Activated T-cell treated with anti-CD3 and anti-CD28 coated beads, Interleukin-2, amount 50 U/mL, for 24 hours (primary cell): Measurements from ENCODE around the gene GPR17.

Source experiments
- DNase-seq: peaks from one replicate; pipeline ENCODE4 v3.0.0-alpha.2; 2020
- H3K27ac Mint-ChIP-seq: 2 replicates; pipeline ENCODE4 v1.8.0; 2020; ENCODE audit warnings: mild to moderate bottlenecking, mixed read lengths
- H3K27me3 Mint-ChIP-seq: 2 replicates; pipeline ENCODE4 v1.8.0; 2020; ENCODE audit warnings: mixed read lengths
- H3K36me3 Mint-ChIP-seq: 2 replicates; pipeline ENCODE4 v1.8.0; 2020; ENCODE audit warnings: low read depth, mixed read lengths
- H3K4me1 Mint-ChIP-seq: 2 replicates; pipeline ENCODE4 v1.8.0; 2020; ENCODE audit warnings: low read depth, mixed read lengths
- H3K4me3 Mint-ChIP-seq: 2 replicates; pipeline ENCODE4 v1.8.0; 2020; ENCODE audit warnings: mild to moderate bottlenecking, moderate library complexity, mixed read lengths
- H3K9me3 Mint-ChIP-seq: 2 replicates; pipeline ENCODE4 v1.8.0; 2020; ENCODE audit warnings: mixed read lengths

GPR17 gene

GRCh38 chr2:127650041-127650784 is 4.3 kb downstream of the GPR17 start:
- Mint-ChIP-seq H3K36me3 (no peaks in the 10 kb centered on the region), H3K4me3 (no peak overlapping the region), H3K27ac (no peak overlapping the region), H3K4me1 (peaks cover 11% of the 10 kb centered on the region), H3K27me3 (no peaks in the 10 kb centered on the region), H3K9me3 (no peaks in the 10 kb centered on the region)
- DNase-seq, result no peak

- Mint-ChIP-seq H3K27me3 (no peaks in the 10 kb centered on the region), H3K4me3 (no peak overlapping the region), H3K36me3 (no peaks in the 10 kb centered on the region), H3K4me1 (peaks cover 11% of the 10 kb centered on the region), H3K9me3 (no peaks in the 10 kb centered on the region), H3K27ac (no peak overlapping the region)
- no peak for DNase-seq
Observed at GRCh38 chr2:127650785-127651380, 4.9 kb downstream of the GPR17 start.

DNA sequence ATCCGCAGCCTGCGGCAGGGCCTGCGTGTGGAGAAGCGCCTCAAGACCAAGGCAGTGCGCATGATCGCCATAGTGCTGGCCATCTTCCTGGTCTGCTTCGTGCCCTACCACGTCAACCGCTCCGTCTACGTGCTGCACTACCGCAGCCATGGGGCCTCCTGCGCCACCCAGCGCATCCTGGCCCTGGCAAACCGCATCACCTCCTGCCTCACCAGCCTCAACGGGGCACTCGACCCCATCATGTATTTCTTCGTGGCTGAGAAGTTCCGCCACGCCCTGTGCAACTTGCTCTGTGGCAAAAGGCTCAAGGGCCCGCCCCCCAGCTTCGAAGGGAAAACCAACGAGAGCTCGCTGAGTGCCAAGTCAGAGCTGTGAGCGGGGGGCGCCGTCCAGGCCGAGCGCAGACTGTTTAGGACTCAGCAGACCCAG is 5.4 kb downstream of the GPR17 start:
- no peak overlapping the region for H3K27ac Mint-ChIP-seq
- no peak overlapping the region for H3K4me3 Mint-ChIP-seq
- DNase-seq, result no peak
- no peaks in the 10 kb centered on the region for H3K27me3 Mint-ChIP-seq
- peaks cover 11% of the 10 kb centered on the region for H3K4me1 Mint-ChIP-seq
- no peaks in the 10 kb centered on the region for H3K36me3 Mint-ChIP-seq
- H3K9me3 Mint-ChIP-seq, result no peaks in the 10 kb centered on the region

DNA sequence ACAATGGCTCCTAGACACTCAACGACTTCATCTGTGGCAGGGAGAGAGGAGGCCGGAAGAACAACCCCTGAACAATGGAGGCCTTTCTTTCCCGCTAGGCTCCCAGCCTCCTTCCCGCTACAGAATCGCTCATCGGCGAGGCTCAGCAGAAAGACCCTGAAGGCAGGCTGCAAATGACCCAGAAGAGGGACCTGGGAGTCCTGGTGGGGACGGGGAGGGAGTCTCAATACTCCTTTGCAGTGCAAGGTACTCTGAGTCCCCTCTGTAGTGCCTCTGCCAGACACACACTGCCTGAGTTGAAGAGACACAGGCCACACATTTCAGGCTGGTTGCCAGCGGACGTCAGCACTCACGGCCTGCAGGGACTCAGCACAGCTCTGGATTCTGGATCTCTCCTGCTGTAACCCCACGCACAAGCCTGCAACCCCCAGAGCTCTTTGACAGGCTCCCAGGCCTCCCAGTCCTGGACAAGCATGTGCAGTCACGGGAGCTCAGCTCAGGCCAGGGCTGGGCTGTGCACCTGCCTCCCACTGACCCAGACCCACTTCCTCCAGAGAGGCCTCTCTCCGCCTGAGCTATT is 6.1 kb downstream of the GPR17 start:
- no peak for DNase-seq
- H3K9me3 Mint-ChIP-seq, result no peaks in the 10 kb centered on the region
- no peak overlapping the region for H3K4me3 Mint-ChIP-seq
- peaks cover 9% of the 10 kb centered on the region for H3K4me1 Mint-ChIP-seq
- H3K27me3 Mint-ChIP-seq, result no peaks in the 10 kb centered on the region
- H3K27ac Mint-ChIP-seq, result no peak overlapping the region
- H3K36me3 Mint-ChIP-seq, result no peaks in the 10 kb centered on the region

DNA sequence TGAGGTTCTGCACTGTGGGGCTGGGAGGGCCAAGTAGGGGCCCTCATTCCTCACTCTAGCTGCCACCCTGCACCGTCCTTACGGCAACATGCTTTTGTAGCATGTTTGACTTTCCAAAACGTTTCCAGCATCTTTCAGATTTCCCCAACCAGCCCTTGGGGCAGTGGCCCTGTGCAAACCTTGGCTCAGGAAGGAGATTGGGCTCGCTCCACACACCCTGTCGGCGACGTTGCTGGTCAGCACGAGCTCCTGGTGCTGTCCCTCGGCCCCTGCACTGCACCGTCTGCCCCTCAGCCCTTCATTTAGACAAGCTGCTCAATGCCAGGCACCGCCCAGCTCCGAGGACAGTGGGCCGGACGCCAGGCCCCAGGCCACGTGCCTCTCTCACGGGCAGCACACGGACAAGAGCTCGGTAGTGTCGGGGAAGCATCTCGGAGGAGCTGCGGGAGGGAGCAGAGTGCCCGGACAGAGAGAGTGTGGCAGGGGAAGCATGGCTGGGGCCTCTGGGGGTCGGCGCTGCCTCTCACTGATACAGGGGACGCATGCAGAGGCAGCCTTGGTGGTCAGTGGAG is 6.9 kb downstream of the GPR17 start:
- H3K4me1 Mint-ChIP-seq, result peaks cover 9% of the 10 kb centered on the region
- H3K4me3 Mint-ChIP-seq, result no peak overlapping the region
- H3K9me3 Mint-ChIP-seq, result no peaks in the 10 kb centered on the region
- peaks cover 2% of the 10 kb centered on the region for H3K27me3 Mint-ChIP-seq
- DNase-seq, result no peak
- H3K36me3 Mint-ChIP-seq, result no peaks in the 10 kb centered on the region
- no peak overlapping the region for H3K27ac Mint-ChIP-seq

DNA sequence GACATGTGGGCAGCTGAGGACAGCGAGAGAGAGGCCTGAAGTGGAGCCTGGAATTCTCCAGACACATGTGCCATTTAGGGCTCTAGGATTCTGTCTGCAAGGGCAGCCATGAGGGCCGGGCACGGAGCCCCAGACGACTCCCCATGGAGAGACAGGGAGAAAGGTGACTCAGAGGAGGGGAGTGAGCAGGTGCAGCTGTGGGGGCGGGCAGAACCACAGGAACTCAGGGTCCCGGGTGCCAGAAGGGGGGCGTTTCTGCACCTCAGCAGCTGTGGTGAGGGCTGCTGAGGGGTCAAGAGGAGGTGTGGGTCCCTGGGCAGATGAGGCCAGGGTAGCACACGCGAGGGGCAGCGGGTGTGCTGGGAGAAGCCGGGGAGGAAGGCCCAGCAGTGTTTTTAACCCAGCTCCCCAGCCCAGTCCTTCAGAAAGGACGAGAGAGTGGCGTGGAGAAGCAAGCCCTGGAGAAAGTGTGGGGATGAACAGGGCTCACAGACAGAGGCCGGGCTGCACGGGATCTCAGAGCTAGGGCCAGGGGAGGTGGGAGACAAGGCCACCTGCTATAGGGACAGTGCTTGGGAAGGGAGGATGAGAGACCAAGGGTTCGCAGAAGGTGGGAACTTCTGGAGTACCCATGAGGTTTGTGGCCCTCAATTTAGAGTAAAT is 7.6 kb downstream of the GPR17 start:
- Mint-ChIP-seq H3K4me3 (no peak overlapping the region), H3K9me3 (no peaks in the 10 kb centered on the region), H3K36me3 (no peaks in the 10 kb centered on the region), H3K27me3 (peaks cover 3% of the 10 kb centered on the region), H3K4me1 (peaks cover 6% of the 10 kb centered on the region), H3K27ac (no peak overlapping the region)
- DNase-seq, result no peak

DNA sequence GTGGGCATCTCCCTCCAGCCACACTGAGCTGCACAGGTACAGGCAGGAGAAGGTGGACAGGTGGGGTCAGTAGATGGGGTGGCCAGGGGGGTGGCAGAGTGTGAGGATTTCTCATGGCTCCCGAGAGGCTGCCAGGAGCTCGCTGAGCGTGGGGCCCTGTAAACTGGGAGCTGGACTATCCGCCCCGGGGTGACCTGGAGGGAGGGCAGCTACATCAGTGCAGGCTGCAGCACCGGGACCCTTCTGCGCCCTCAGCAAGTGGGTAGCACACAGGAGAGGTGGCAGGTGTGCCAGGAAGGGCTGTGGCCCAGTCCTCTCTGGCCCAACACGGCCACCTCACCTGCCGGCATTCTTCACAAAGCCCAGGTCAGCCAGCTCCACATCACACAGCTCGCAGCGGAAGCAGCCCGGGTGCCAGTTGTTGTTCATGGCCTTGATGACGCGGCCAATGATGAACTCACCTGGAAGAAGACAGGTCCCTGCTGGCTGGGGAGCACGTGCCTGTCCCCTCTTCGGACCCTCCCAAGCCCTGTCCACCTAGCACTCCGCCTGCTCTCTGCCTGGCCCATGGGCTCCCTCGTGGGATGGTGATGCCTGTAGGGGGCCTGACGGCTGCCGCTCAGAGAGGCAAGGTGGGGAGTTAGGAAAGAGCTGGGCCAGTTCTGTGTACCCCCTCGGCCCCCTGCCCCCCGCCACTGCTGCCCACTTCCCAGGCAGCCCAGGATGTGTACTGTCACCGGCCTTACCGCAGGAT is 8.3 kb downstream of the GPR17 start:
- Mint-ChIP-seq H3K4me1 (peaks cover 4% of the 10 kb centered on the region), H3K4me3 (no peak overlapping the region), H3K27me3 (peaks cover 8% of the 10 kb centered on the region), H3K27ac (no peak overlapping the region), H3K36me3 (no peaks in the 10 kb centered on the region), H3K9me3 (no peaks in the 10 kb centered on the region)
- DNase-seq, result no peak

DNA sequence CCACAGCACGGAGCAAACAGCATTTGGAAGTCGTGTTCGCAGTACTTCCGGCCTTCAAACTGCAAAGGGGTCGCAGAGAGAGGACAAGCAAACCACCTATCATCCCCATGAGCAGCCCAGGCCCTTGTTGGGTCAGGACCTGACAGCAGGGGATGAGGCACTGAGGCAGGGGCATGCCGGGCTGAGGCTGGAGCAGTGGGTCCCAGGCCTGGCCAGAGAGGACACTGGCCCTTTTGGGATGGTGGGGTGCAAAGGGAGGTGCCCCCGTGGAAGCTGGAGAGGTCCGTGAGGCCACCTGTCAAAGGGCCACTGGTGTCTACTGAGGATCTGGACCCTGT is 8.9 kb downstream of the GPR17 start:
- no peaks in the 10 kb centered on the region for H3K36me3 Mint-ChIP-seq
- H3K4me1 Mint-ChIP-seq, result no peaks in the 10 kb centered on the region
- no peaks in the 10 kb centered on the region for H3K9me3 Mint-ChIP-seq
- H3K27me3 Mint-ChIP-seq, result peaks cover 8% of the 10 kb centered on the region
- no peak overlapping the region for H3K27ac Mint-ChIP-seq
- H3K4me3 Mint-ChIP-seq, result no peak overlapping the region
- no peak for DNase-seq

DNA sequence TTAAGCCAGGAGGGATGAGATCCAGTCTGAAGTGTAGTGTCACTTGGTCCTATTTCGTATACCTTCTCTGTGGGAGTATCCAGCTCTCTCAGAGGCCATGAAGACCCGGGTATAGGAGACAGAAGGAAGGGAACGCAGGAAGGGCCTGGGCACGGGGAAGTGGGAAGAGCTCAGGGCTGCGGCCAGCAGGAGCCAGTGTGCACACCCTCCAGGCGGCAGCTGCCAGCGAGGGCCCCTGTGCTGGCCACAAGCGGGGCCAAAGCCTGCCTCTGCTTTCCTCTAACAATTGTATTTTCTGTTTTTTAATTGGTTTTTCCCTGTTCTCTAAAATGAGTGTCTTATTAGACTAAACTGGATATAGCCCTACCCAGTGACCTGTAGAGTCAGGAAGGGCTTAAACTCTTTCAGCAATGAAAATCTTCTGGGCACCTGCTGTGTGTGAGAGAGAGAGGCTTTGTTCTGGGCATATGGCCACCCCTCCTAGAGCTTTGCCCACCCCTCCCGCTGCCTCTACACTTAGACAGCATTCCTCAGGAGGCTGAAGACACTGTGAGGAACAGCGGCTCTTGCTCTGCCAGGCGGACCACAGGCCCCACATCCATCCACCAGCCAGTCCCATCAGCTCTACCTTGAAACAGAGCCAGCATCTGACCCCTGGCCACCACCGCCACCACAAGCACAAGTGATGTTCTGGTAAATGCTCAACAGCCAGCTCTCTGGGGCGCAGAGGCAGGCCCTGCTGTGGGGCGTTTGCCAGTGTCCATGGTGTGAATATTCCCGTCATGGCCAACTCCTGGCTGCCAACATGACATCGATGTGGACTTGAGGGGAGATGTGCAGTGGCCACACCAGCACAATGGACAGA is 9.5 kb downstream of the GPR17 start:
- H3K27ac Mint-ChIP-seq, result no peak overlapping the region
- H3K27me3 Mint-ChIP-seq, result peaks cover 15% of the 10 kb centered on the region
- H3K4me1 Mint-ChIP-seq, result no peaks in the 10 kb centered on the region
- H3K36me3 Mint-ChIP-seq, result no peaks in the 10 kb centered on the region
- no peak for DNase-seq
- no peak overlapping the region for H3K4me3 Mint-ChIP-seq
- H3K9me3 Mint-ChIP-seq, result no peaks in the 10 kb centered on the region

- H3K4me1 Mint-ChIP-seq, result no peaks in the 10 kb centered on the region
- H3K36me3 Mint-ChIP-seq, result no peaks in the 10 kb centered on the region
- H3K27ac Mint-ChIP-seq, result no peak overlapping the region
- no peak for DNase-seq
- no peaks in the 10 kb centered on the region for H3K9me3 Mint-ChIP-seq
- H3K27me3 Mint-ChIP-seq, result peaks cover 26% of the 10 kb centered on the region
- H3K4me3 Mint-ChIP-seq, result no peak overlapping the region
Observed at GRCh38 chr2:127656569-127657231, 10.7 kb downstream of the GPR17 start.

DNA sequence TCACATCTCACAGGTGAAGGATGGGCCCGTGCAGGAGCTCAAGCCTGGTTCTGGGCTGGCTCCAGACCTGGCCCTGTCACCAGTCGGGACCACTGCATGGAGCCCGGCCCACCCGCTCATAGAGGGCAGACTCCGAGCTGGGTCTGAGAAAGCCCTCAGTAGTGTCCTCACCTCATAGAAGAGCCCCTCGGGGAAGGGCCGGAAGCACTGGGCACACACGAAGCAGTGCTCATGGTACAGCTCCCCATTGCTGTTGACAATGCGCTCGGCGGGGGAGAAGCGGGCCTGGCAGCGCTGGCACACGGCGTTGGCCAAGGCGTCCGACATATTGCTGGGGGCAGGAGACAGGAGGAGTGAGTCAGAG is 11.3 kb downstream of the GPR17 start:
- no peak overlapping the region for H3K27ac Mint-ChIP-seq
- DNase-seq, result no peak
- H3K27me3 Mint-ChIP-seq, result peaks cover 30% of the 10 kb centered on the region
- H3K9me3 Mint-ChIP-seq, result no peaks in the 10 kb centered on the region
- H3K36me3 Mint-ChIP-seq, result no peaks in the 10 kb centered on the region
- H3K4me1 Mint-ChIP-seq, result no peaks in the 10 kb centered on the region
- H3K4me3 Mint-ChIP-seq, result no peak overlapping the region

- H3K4me1 Mint-ChIP-seq, result no peaks in the 10 kb centered on the region
- no peaks in the 10 kb centered on the region for H3K9me3 Mint-ChIP-seq
- H3K27me3 Mint-ChIP-seq, result peaks cover 37% of the 10 kb centered on the region
- H3K27ac Mint-ChIP-seq, result no peak overlapping the region
- no peak overlapping the region for H3K4me3 Mint-ChIP-seq
- H3K36me3 Mint-ChIP-seq, result no peaks in the 10 kb centered on the region
- DNase-seq, result no peak
Observed at GRCh38 chr2:127658146-127658545, 12.2 kb downstream of the GPR17 start.

DNA sequence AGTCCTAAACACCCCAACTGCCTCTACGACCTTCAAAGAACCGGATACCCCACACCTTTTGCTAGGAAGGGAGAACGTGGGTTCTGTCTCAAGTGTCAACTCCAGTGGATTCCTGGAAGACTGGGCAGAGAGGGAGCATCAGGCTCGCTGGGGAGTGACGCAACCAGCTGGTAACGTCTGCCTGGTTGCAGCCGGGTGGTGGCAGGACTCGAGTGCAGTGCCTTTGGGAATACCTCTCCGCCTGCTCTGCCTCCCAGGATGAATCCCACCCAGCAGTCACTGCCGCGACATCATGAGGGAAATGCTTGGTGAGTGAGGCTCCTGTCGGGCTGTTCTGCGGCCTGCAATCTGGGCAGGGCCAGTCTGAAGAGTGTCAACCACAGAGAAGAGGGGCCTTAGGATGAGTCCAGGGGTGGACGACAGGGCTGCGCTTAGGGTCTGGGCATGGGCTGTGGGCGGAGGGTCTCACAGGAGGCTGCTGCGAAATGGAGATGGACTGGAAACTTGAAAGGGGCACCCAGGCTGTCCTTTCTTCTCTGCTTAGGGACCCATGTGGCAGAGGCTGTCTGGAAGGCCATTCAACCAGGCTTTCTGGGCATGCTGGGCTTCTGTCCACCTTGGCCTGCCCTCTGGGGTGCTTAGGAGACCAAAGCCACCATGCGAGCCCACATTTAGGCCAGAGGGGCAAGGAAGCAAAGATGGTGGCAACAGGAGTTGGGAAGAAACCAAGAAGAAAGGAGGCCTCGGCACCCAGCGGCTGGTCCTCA is 12.9 kb downstream of the GPR17 start:
- Mint-ChIP-seq H3K27me3 (peaks cover 44% of the 10 kb centered on the region), H3K27ac (no peak overlapping the region), H3K9me3 (no peaks in the 10 kb centered on the region), H3K36me3 (no peaks in the 10 kb centered on the region), H3K4me3 (no peak overlapping the region), H3K4me1 (peaks cover 2% of the 10 kb centered on the region)
- DNase-seq, result no peak
